Transverse colon (tissue), 4 donors: Measurements from ENCODE around the gene TSGA10.

Experiments used
- CTCF ChIP-seq, 5 experiments: fragments of 200-600 bp in 3 of 5; fragments of 450-650 bp in 2 of 5; sonication (generic) in 3 of 5; IDR thresholded peaks; 1 replicate in 2 of 5; 2 replicates in 3 of 5; pipeline ENCODE4 v1.5.1; 2016 to 2017; ENCODE audit warnings: antibody characterized with exemption in 5 of 5, inconsistent platforms in 3 of 5, mild to moderate bottlenecking in 2 of 5, moderate library complexity in 1 of 5
- EP300 ChIP-seq: sonication (generic); formaldehyde crosslinking; IDR thresholded peaks from one replicate; pipeline ENCODE4 v1.6.1; 2017; ENCODE audit warnings: antibody characterized with exemption, low read depth
- POLR2A ChIP-seq: fragments of 450-650 bp; IDR thresholded peaks from one replicate; pipeline ENCODE4 v1.6.1; 2016; ENCODE audit warnings: antibody characterized with exemption, mild to moderate bottlenecking, moderate library complexity
- POLR2AphosphoS5 ChIP-seq, 3 donors: sonication (generic); formaldehyde crosslinking; IDR thresholded peaks; one replicate each; pipeline ENCODE4 v1.6.1; 2016; ENCODE audit warnings: antibody characterized with exemption in 3 of 3

DNA sequence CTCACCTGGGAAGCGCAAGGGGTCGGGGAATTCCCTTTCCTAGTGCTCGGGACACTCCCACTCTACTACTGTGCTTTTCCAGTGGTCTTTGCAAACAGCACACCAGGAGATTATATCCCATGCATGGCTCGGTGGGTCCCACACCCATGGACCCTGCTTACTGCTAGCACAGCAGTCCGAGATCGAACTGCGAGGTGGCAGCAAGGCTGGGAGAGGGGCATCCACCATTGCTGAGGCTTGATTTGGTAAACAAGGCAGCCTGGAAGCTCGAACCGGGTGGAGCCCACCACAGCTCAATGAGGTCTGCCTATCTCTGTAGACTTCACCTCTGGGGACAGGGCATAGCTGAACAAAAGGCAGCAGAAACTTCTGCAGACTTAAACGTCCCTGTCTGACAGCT lies 154.0 kb downstream of the TSGA10 start:
- no peak for TF ChIP-seq CTCF (IDR thresholded peaks at IDR 0.05)
- TF ChIP-seq EP300, result no peak
- no peak for TF ChIP-seq POLR2A
- TF ChIP-seq POLR2AphosphoS5 (IDR thresholded peaks at IDR 0.05), result no peak
